GM12872 (cell line): ENCODE measurements around the gene SLC7A6.

Experiments used
- CTCF ChIP-seq: IDR thresholded peaks from 3 replicates; pipeline ENCODE4 v1.5.1; 2011; ENCODE audit warnings: low read depth, mild to moderate bottlenecking, low read length, moderate library complexity; ENCODE audit not compliant: insufficient read depth

Gene SLC7A6

DNA sequence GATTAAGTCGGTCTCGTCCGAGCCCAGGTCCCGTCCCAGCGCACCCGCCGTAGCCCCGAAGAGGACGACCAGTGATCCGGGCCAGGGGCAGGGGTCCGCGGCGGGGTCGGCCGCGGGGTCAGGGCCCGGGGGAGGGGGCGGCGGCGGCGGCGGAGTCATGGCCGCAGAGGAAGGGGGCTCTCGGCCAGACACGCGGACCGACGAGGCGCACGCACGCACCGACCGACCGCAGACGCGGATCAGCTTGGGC lies 28.5 kb upstream of the SLC7A6 start, which contains the start of gene ESRP2:
Gene ESRP2, minus strand, starts transcription at position 241 of the 250 bp plus-strand sequence. Its CDS starts 82 bp downstream, at position 159.
- TF ChIP-seq CTCF, result no peak

DNA sequence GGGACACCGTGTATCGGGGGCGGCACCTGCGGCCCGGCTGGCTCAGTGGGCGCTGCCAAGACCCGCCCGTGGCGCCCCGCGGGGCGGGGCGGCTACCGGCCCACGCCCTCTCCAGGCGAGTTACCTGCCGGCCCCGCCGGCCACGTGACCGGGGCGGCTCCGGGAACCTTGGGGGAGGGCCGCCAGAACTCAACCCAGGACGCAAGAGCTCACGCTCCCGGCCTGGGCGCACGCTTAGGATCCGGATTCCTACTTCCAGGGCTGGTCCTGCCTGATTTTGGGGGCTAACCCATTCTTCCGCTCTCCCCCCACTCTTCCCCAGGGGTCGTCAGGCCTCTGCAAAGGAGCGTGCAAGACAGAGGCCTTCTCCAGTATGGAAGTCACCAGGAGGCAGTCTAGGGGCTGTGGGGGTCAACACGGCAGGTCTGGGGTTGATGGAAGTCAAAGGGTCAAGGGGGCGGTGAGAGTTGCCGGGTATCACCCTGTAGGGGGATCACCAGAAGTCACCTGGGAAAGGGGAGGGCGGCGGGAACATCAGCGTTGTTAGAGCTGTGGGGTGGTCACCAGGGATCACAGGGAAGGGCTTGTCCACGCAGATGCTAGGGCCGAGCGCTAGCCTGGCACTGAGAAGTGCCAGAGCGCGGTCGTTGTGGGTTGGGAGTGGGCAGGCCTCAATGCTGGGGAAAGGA lies 28.0 kb upstream of the SLC7A6 start:
- no peak for TF ChIP-seq CTCF

DNA sequence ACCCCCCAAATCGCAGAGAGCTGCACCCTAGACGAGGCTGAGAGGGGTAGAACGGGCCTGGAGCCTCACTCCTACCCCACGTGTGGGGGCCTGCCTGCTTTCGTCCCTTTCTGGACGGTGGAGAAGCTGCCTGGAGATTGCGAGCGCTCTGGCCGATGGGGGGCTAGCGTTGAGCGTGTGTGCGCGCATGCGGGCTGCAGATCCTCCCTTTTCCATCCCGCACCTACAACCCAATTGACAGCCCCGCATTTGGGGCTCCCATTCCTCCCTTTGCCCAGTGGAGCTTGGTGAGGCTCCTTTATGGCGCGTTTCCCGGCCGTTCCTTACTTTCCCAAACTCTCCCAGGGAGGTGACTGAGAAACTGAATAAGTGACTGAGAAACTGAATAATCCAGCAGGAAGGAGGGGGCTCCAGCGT lies 27.5 kb upstream of the SLC7A6 start:
- no peak for TF ChIP-seq CTCF

- no peak for TF ChIP-seq CTCF
These were observed 26.9 kb upstream of the SLC7A6 start for GRCh38 chr16:68237243-68238028.

DNA sequence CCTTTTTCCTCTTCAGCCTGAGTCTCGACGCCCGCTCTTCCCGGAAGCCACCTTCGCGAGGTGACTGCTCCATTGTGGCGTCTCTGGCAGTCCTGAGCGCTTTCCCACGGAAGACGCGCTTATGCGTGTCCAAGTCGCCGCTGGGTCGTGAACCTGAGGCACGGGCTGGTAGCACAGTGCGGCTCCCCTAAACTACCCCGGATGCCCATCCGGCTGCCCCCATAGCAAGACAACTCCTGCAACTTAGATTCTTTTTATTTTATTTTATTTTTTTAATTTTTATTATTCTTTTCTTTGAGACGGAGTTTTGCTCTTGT lies 26.3 kb upstream of the SLC7A6 start:
- TF ChIP-seq CTCF, result no peak

GRCh38 chr16:68242085-68242484 lies 22.2 kb upstream of the SLC7A6 start:
- TF ChIP-seq CTCF, result no peak

GRCh38 chr16:68242926-68243858 lies 21.1 kb upstream of the SLC7A6 start:
- no peak for TF ChIP-seq CTCF
